HEK293 (cell line): ENCODE results near the gene PCBP3.

Source experiments
- YY1 ChIP-seq: fragments of 450-650 bp; formaldehyde crosslinking; IDR thresholded peaks from 2 replicates; pipeline ENCODE4 v1.5.1; 2018; ENCODE audit warnings: missing biosample characterization, missing genetic modification characterization
- ZBTB21 ChIP-seq: fragments of 450-650 bp; formaldehyde crosslinking; IDR thresholded peaks from 2 replicates; pipeline ENCODE4 v1.5.1; 2017; ENCODE audit warnings: missing biosample characterization, missing genetic modification characterization
- ZNF24 ChIP-seq: fragments of 450-650 bp; formaldehyde crosslinking; IDR thresholded peaks from 2 replicates; pipeline ENCODE4 v1.5.1; 2016; ENCODE audit warnings: missing biosample characterization, missing genetic modification characterization
- ZNF521 ChIP-seq: fragments of 450-650 bp; formaldehyde crosslinking; IDR thresholded peaks from 2 replicates; pipeline ENCODE4 v1.5.1; 2017; ENCODE audit warnings: missing biosample characterization, mild to moderate bottlenecking, missing genetic modification characterization
- ZNF626 ChIP-seq: fragments of 450-650 bp; sonication (Bioruptor Pico); formaldehyde crosslinking; IDR thresholded peaks from 2 replicates; pipeline ENCODE4 v1.5.1; 2018; ENCODE audit warnings: missing biosample characterization, missing genetic modification characterization, inconsistent platforms
- ZSCAN30 ChIP-seq: fragments of 450-650 bp; IDR thresholded peaks from 2 replicates; pipeline ENCODE4 v1.5.1; 2018; ENCODE audit warnings: missing biosample characterization, mild to moderate bottlenecking, missing genetic modification characterization, moderate library complexity
- TF ChIP-seq, protein P1 (sequence below): fragments of 450-650 bp; formaldehyde crosslinking; IDR thresholded peaks from 2 replicates; pipeline ENCODE4 v1.5.1; 2016; ENCODE audit warnings: missing biosample characterization, missing genetic modification characterization
- TF ChIP-seq, protein P2 (sequence below): fragments of 450-650 bp; formaldehyde crosslinking; IDR thresholded peaks from 2 replicates; pipeline ENCODE4 v1.5.1; 2016; ENCODE audit warnings: missing biosample characterization, missing genetic modification characterization, borderline replicate concordance
- TF ChIP-seq, protein P3 (sequence below): IDR thresholded peaks from 2 replicates; pipeline ENCODE4 v1.6.1; 2011; ENCODE audit warnings: mild to moderate bottlenecking, low read depth, low read length, borderline replicate concordance
- TF ChIP-seq, protein P4 (sequence below): fragments of 450-650 bp; formaldehyde crosslinking; IDR thresholded peaks from 2 replicates; pipeline ENCODE4 v1.5.1; 2016; ENCODE audit warnings: missing biosample characterization, missing genetic modification characterization, low read depth

DNA sequence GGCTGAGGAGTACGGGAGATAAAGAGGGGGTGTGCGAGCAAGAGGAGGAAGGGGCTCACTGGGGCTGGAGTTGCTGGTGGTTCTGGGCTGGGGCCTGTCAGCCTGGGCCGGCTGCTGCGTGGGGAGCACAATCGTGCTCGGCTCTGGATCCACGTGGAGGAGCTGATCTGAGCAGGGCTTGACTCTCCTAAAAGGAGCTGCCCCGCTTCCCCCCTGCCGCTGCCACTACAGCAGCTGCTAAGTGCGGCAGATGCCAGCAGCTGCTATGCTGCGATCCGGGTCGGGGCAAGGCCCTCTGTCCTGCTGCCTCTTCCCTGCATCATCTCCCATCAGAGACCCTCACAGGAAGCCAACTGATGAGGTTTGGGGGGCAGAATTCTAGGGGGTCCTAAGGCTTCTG, 165.9 kb downstream of the PCBP3 start:
- no peak for TF ChIP-seq ZNF521
- TF ChIP-seq YY1 (tag by site-specific recombination), result no peak
- TF ChIP-seq, protein P1, sequence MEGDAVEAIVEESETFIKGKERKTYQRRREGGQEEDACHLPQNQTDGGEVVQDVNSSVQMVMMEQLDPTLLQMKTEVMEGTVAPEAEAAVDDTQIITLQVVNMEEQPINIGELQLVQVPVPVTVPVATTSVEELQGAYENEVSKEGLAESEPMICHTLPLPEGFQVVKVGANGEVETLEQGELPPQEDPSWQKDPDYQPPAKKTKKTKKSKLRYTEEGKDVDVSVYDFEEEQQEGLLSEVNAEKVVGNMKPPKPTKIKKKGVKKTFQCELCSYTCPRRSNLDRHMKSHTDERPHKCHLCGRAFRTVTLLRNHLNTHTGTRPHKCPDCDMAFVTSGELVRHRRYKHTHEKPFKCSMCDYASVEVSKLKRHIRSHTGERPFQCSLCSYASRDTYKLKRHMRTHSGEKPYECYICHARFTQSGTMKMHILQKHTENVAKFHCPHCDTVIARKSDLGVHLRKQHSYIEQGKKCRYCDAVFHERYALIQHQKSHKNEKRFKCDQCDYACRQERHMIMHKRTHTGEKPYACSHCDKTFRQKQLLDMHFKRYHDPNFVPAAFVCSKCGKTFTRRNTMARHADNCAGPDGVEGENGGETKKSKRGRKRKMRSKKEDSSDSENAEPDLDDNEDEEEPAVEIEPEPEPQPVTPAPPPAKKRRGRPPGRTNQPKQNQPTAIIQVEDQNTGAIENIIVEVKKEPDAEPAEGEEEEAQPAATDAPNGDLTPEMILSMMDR (tag by site-specific recombination), result no peak
- TF ChIP-seq ZNF626 (tag by site-specific recombination), result no peak
- no peak for TF ChIP-seq ZSCAN30 (tag by site-specific recombination)
- no peak for TF ChIP-seq ZNF24 (tag by site-specific recombination)
- TF ChIP-seq ZBTB21, result no peak
- TF ChIP-seq, protein P2, sequence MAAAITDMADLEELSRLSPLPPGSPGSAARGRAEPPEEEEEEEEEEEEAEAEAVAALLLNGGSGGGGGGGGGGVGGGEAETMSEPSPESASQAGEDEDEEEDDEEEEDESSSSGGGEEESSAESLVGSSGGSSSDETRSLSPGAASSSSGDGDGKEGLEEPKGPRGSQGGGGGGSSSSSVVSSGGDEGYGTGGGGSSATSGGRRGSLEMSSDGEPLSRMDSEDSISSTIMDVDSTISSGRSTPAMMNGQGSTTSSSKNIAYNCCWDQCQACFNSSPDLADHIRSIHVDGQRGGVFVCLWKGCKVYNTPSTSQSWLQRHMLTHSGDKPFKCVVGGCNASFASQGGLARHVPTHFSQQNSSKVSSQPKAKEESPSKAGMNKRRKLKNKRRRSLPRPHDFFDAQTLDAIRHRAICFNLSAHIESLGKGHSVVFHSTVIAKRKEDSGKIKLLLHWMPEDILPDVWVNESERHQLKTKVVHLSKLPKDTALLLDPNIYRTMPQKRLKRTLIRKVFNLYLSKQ (tag by site-specific recombination), result no peak
- TF ChIP-seq, protein P3, sequence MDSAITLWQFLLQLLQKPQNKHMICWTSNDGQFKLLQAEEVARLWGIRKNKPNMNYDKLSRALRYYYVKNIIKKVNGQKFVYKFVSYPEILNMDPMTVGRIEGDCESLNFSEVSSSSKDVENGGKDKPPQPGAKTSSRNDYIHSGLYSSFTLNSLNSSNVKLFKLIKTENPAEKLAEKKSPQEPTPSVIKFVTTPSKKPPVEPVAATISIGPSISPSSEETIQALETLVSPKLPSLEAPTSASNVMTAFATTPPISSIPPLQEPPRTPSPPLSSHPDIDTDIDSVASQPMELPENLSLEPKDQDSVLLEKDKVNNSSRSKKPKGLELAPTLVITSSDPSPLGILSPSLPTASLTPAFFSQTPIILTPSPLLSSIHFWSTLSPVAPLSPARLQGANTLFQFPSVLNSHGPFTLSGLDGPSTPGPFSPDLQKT, result no peak
- TF ChIP-seq, protein P4, sequence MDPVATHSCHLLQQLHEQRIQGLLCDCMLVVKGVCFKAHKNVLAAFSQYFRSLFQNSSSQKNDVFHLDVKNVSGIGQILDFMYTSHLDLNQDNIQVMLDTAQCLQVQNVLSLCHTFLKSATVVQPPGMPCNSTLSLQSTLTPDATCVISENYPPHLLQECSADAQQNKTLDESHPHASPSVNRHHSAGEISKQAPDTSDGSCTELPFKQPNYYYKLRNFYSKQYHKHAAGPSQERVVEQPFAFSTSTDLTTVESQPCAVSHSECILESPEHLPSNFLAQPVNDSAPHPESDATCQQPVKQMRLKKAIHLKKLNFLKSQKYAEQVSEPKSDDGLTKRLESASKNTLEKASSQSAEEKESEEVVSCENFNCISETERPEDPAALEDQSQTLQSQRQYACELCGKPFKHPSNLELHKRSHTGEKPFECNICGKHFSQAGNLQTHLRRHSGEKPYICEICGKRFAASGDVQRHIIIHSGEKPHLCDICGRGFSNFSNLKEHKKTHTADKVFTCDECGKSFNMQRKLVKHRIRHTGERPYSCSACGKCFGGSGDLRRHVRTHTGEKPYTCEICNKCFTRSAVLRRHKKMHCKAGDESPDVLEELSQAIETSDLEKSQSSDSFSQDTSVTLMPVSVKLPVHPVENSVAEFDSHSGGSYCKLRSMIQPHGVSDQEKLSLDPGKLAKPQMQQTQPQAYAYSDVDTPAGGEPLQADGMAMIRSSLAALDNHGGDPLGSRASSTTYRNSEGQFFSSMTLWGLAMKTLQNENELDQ (tag by site-specific recombination), result no peak
